SK-N-SH (cell line): ENCODE results near the gene SNX32. TPM values are rescaled to one million over a fixed set of nuclear protein-coding genes. Genes with fewer than 3 reads are reported as not detected.

Experiments
- CTCF ChIA-PET: fragments of 300-600, 350-600 bp; formaldehyde crosslinking; extraction: SDS; loops from one replicate; lab custom pipeline; 2021; lab: Yijun Ruan, JAX
- POLR2A ChIA-PET: fragments of 350-600 bp; sonication (Branson Sonifier 250); formaldehyde crosslinking; extraction: SDS; loops from one replicate; lab custom pipeline; 2020; ENCODE audit warnings: antibody characterized with exemption, inconsistent platforms; lab: Yijun Ruan, JAX
- DNase-seq: peaks from one replicate; pipeline ENCODE4 v3.0.0; 2012
- H2AFZ ChIP-seq: fragments of 200-600 bp; sonication (generic); 2 replicates; pipeline ENCODE4 v1.8.1; 2016; ENCODE audit warnings: antibody characterized with exemption, mild to moderate bottlenecking, low read depth
- H3F3A ChIP-seq: fragments of 200-600 bp; sonication (generic); replicated peaks from 2 replicates; pipeline ENCODE3; 2016; ENCODE audit warnings: antibody characterized with exemption, mild to moderate bottlenecking; ENCODE audit not compliant: insufficient read depth
- H3K27ac ChIP-seq, 2 experiments: fragments of 200-500 bp in 1 of 2; fragments of 200-600 bp in 1 of 2; sonication (Bioruptor generic) in 1 of 2; sonication (generic), shearing (Covaris generic) in 1 of 2; 2 replicates each; pipeline versions ENCODE4 v1.5.1 to v1.6.1; 2014 to 2016; ENCODE audit warnings: low read depth in 2 of 2, inconsistent platforms in 1 of 2, low read length in 1 of 2, mild to moderate bottlenecking in 1 of 2, mixed read lengths in 1 of 2
- H3K27me3 ChIP-seq: fragments of 200-600 bp; sonication (generic), shearing (Covaris generic); 2 replicates; pipeline ENCODE4 v1.6.1; 2016; ENCODE audit warnings: mixed run types; ENCODE audit not compliant: insufficient read depth
- H3K36me3 ChIP-seq, 2 experiments: fragments of 200-500 bp in 1 of 2; fragments of 200-600 bp in 1 of 2; sonication (Bioruptor generic) in 1 of 2; sonication (generic) in 1 of 2; replicated peaks in 1 of 2; 2 replicates each; pipeline versions ENCODE3 to v1.5.1; 2014 to 2016; ENCODE audit warnings: low read length in 1 of 2, mild to moderate bottlenecking in 1 of 2; ENCODE audit not compliant: insufficient read depth in 2 of 2, control insufficient read depth in 1 of 2
- H3K4me1 ChIP-seq, 2 experiments: fragments of 200-500 bp in 1 of 2; fragments of 200-600 bp in 1 of 2; sonication (Bioruptor generic) in 1 of 2; sonication (generic), shearing (Covaris generic) in 1 of 2; 2 replicates each; pipeline versions ENCODE4 v1.5.1 to v1.6.1; 2014 to 2016; ENCODE audit warnings: low read depth in 1 of 2, low read length in 1 of 2, mixed run types in 1 of 2; ENCODE audit not compliant: insufficient read depth in 2 of 2, control insufficient read depth in 1 of 2
- H3K4me2 ChIP-seq: fragments of 200-600 bp; sonication (generic), shearing (Covaris generic); 2 replicates; pipeline ENCODE4 v1.6.1; 2017; ENCODE audit warnings: mixed run types
- H3K4me3 ChIP-seq, 2 experiments: fragments of 200-500 bp in 1 of 2; fragments of 200-600 bp in 1 of 2; sonication (Bioruptor generic) in 1 of 2; sonication (generic), shearing (Covaris generic) in 1 of 2; 2 replicates each; pipeline versions ENCODE4 v1.5.1 to v1.8.1; 2014 to 2016; ENCODE audit warnings: low read depth in 2 of 2, inconsistent platforms in 1 of 2, low read length in 1 of 2, mild to moderate bottlenecking in 1 of 2, mixed read lengths in 1 of 2, moderate library complexity in 1 of 2
- H3K79me2 ChIP-seq: fragments of 200-600 bp; sonication (generic); 2 replicates; pipeline ENCODE4 v1.8.1; 2017; ENCODE audit warnings: mild to moderate bottlenecking; ENCODE audit not compliant: insufficient read depth
- H3K9ac ChIP-seq: fragments of 200-600 bp; sonication (generic); 2 replicates; pipeline ENCODE4 v1.6.1; 2017; ENCODE audit warnings: mixed run types
- H3K9me2 ChIP-seq: fragments of 200-600 bp; sonication (generic); 2 replicates; pipeline ENCODE4 v1.6.1; 2017; ENCODE audit warnings: mixed run types
- H3K9me3 ChIP-seq: fragments of 200-600 bp; sonication (generic); 2 replicates; pipeline ENCODE4 v1.6.1; 2017; ENCODE audit warnings: mixed run types, mild to moderate bottlenecking, moderate library complexity
- H4K20me1 ChIP-seq: fragments of 200-600 bp; sonication (generic); 2 replicates; pipeline ENCODE4 v1.6.1; 2017; ENCODE audit warnings: mild to moderate bottlenecking, mixed run types; ENCODE audit not compliant: insufficient read depth
- CHD2 ChIP-seq: fragments of 150-350 bp; IDR thresholded peaks from 2 replicates; pipeline ENCODE4 v1.6.1; 2018; ENCODE audit warnings: low read length; ENCODE audit not compliant: partially characterized antibody
- CTCF ChIP-seq: fragments of 200-600 bp; sonication (generic); IDR thresholded peaks from 2 replicates; pipeline ENCODE4 v1.6.1; 2017; ENCODE audit warnings: antibody characterized with exemption, mild to moderate bottlenecking, moderate library complexity
- ELF1 ChIP-seq: IDR thresholded peaks from 2 replicates; pipeline ENCODE4 v1.4.0; 2012
- EP300 ChIP-seq, 2 experiments: IDR thresholded peaks; 2 replicates each; pipeline versions ENCODE4 v1.4.0 to v1.6.1; 2012; ENCODE audit warnings: borderline replicate concordance in 1 of 2, low read depth in 1 of 2, low read length in 1 of 2
- EZH2phosphoT487 ChIP-seq: fragments of 200-600 bp; sonication (generic); IDR thresholded peaks from 2 replicates; pipeline ENCODE4 v1.6.1; 2017; ENCODE audit warnings: low read depth, mixed run types, mild to moderate bottlenecking, antibody characterized with exemption, moderate library complexity, borderline replicate concordance
- GABPA ChIP-seq: IDR thresholded peaks from 2 replicates; pipeline ENCODE4 v1.4.0; 2012; ENCODE audit warnings: low read depth, mild to moderate bottlenecking
- MAX ChIP-seq: IDR thresholded peaks from 2 replicates; pipeline ENCODE4 v1.4.0; 2012; ENCODE audit warnings: low read depth
- MEF2A ChIP-seq: IDR thresholded peaks from 2 replicates; pipeline ENCODE4 v1.4.0; 2012; ENCODE audit warnings: low read depth, borderline replicate concordance
- MXI1 ChIP-seq: IDR thresholded peaks from 2 replicates; pipeline ENCODE4 v1.6.1; 2012; ENCODE audit warnings: mild to moderate bottlenecking, low read depth, low read length, improper control_type of control experiment
- NRF1 ChIP-seq: IDR thresholded peaks from 2 replicates; pipeline ENCODE4 v1.6.1; 2012; ENCODE audit warnings: low read depth, mild to moderate bottlenecking, low read length
- RAD21 ChIP-seq: IDR thresholded peaks from 2 replicates; pipeline ENCODE4 v1.6.1; 2012; ENCODE audit warnings: mild to moderate bottlenecking, low read length
- RXRA ChIP-seq: IDR thresholded peaks from 2 replicates; pipeline ENCODE4 v1.4.0; 2012; ENCODE audit warnings: low read depth, mild to moderate bottlenecking, borderline replicate concordance
- TAF1 ChIP-seq: IDR thresholded peaks from 2 replicates; pipeline ENCODE4 v1.6.1; 2012; ENCODE audit warnings: low read depth, mild to moderate bottlenecking, low read length, moderate library complexity, borderline replicate concordance
- USF2 ChIP-seq: fragments of 150-350 bp; IDR thresholded peaks from 2 replicates; pipeline ENCODE4 v1.6.1; 2017; ENCODE audit warnings: antibody characterized with exemption, low read length, low read depth, borderline replicate concordance
- YY1 ChIP-seq: IDR thresholded peaks from 2 replicates; pipeline ENCODE4 v1.4.0; 2012; ENCODE audit warnings: low read depth, mild to moderate bottlenecking
- WGBS: methylation state at CpG from one replicate; pipeline ENCODE4 v1.1.6; 2017; ENCODE audit warnings: low lambda C conversion rate; 5-methylcytosine and 5-hydroxymethylcytosine counted together
- polyA plus RNA-seq, 3 experiments: library from polyadenylated mRNA; depleted of rRNA; stranded (reverse); fragments of >200 nt; gene quantifications; 2 replicates each; pipeline ENCODE4 v1.2.3, GENCODE V29; 2012

Gene SNX32
- polyA plus RNA-seq, 1 of the 3 experiments (the other 2 are of a cell fraction) = 1.0 TPM

GRCh38 chr11:65897020-65897471, 63.3 kb downstream of the SNX32 start:
- H3K27ac ChIP-seq = peak overlapping the region in 1 of 2 experiments; percentile 94; a peak in 2 of 4 replicates
- WGBS = 93% methylated on average over 4 of the region's 4 CpGs
- H2AFZ ChIP-seq = no peak overlapping the region
- no peaks in the 10 kb centered on the region for H3K9me2 ChIP-seq
- H3K27me3 ChIP-seq = no peaks in the 10 kb centered on the region
- peak overlapping the region; percentile 89 for H3K4me2 ChIP-seq
- H3K9me3 ChIP-seq = no peaks in the 10 kb centered on the region
- peaks cover 19 to 48% of the 10 kb centered on the region in 2 experiments; a peak in 3 of 4 replicates for H3K4me1 ChIP-seq
- H3F3A ChIP-seq = peaks cover 71% of the 10 kb centered on the region
- no peak for TF ChIP-seq EZH2phosphoT487
- no peak for TF ChIP-seq MXI1
- TF ChIP-seq USF2 = no peak
- no peak for TF ChIP-seq CTCF
- no peak for TF ChIP-seq RXRA
- TF ChIP-seq GABPA = no peak
- TF ChIP-seq YY1 = no peak
- TF ChIP-seq EP300 (IDR thresholded peaks at IDR 0.05; ENCODE audit: borderline replicate concordance in 1 of 2, low read depth in 1 of 2, low read length in 1 of 2) = no peak
- no peak for TF ChIP-seq CHD2
- TF ChIP-seq RAD21 = no peak
- TF ChIP-seq NRF1 = no peak
- no peak for TF ChIP-seq MAX
- peak overlapping the region; percentile 97 for H3K9ac ChIP-seq
- DNase-seq = no peak
- peaks cover 70% of the 10 kb centered on the region for H4K20me1 ChIP-seq
- peaks cover 96% of the 10 kb centered on the region for H3K79me2 ChIP-seq
- CTCF ChIA-PET = interaction anchor here (0.8 to 4.9 kb wide), 4 partner anchors 8 to 12 kb away, joined by 3 to 20 read pairs (median 12); partner anchors contain the start of genes CCDC85B and FIBP
- H3K4me3 ChIP-seq = peak overlapping the region in 1 of 2 experiments; percentile 82; a peak in 2 of 4 replicates
- H3K36me3 ChIP-seq = peaks cover 0 to 44% of the 10 kb centered on the region in 2 experiments
- POLR2A ChIA-PET = no interaction called here

- CTCF ChIA-PET = interaction anchor here (0.6 to 4.6 kb wide), 5 partner anchors 10 to 67 kb away, joined by 3 to 36 read pairs (median 20); partner anchors contain the start of genes CCDC85B and FIBP
- Histone ChIP-seq H3K4me2 (peak overlapping the region; percentile 89), H3F3A (peaks cover 64% of the 10 kb centered on the region), H3K36me3 (peaks cover 0 to 35% of the 10 kb centered on the region in 2 experiments), H3K27me3 (no peaks in the 10 kb centered on the region), H3K9ac (peak overlapping the region; percentile 97), H3K4me1 (peaks cover 6 to 47% of the 10 kb centered on the region in 2 experiments; a peak in 3 of 4 replicates), H3K27ac (peak overlapping the region in 1 of 2 experiments; percentile 95; a peak in 3 of 4 replicates), H4K20me1 (peaks cover 53% of the 10 kb centered on the region), H3K9me2 (no peaks in the 10 kb centered on the region), H3K4me3 (peak overlapping the region; percentile 59 to 82), H3K79me2 (peaks cover 87% of the 10 kb centered on the region), H2AFZ (no peak overlapping the region), H3K9me3 (no peaks in the 10 kb centered on the region)
- no peak for DNase-seq
- TF ChIP-seq ELF1 (peak; percentile 64; the same call in 1 of the 2 replicates), MEF2A (no peak), TAF1 (peak; percentile 40; the same call in 1 of the 2 replicates)
- POLR2A ChIA-PET = no interaction called here
- WGBS = 27% methylated on average over 8 of the region's 28 CpGs
Observed at GRCh38 chr11:65898656-65899355, 65.0 kb downstream of the SNX32 start.
